GM03348 (cell line): ENCODE measurements around the gene EHMT1.

Experiments
- DNase-seq: peaks from one replicate; pipeline ENCODE4 v3.0.0; 2012; ENCODE audit warnings: low spot score

Gene EHMT1

DNA sequence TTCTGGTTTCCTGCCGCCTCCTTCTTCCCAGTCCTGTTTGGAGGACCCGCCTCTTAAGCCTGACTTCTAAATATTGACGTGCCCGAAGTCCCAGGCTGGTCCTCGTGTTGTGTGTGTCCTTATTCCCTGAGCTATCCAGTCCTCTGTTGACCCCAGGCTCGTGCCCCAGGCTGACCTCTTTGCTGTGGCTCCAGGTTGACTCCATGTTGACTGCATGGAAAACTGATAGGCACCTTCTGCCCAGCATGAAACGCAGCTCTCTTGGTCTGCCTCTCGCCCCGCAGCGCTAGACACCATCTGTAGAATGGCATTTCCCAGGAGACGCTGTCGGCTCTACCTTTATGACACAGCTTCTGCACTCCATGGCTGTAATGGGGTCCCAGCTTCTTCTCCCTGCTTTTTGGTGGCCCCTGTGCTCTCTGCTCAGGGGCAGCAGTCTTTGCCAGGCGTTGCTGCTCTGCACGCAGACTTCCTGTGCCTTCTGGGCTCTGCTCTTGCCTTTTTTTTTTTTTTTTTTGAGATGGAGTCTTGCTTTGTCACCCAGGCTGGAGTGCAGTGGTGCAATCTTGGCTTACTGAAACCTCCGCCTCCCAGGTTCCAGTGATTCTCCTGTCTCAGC lies 28.4 kb downstream of the EHMT1 start:
- DNase-seq, result no peak

DNA sequence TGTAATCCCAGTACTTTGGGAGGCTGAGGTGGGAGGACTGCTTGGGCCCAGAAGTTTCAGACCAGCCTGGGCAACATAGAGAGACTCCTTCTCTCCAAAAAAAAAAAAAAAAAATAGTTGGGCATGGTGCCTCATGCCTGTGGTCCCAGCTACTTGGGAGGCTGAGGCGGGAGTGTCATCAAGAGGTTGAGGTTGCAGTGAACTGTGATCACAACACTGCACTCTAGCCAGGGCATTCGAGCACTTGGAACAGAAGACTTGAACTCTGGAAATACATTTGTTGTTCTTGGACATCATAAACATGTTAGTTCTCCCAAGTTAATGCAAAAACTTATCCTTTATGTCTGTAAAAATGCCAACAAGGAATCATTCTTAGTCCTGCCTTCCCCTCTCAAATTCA lies 29.6 kb downstream of the EHMT1 start:
- no peak for DNase-seq

DNA sequence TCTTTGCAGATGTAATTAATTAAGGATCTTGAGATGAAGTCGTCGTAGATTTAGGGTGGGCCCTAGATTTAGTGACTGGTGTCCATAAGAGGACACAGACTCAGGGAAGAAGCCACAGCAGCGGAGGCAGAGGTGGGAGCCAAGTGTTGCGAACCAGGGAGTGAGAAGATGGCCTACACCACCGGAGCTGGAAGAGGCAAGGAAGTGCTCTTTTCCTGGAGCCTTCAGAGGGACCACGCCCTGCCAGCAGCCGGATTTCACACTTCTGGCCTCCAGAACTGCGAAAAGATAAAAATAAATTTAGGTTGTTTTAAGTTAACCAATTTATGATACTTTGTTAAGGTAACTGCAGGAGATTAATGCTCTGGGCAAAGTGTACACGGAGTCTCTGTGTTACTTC lies 30.7 kb downstream of the EHMT1 start:
- no peak for DNase-seq

DNA sequence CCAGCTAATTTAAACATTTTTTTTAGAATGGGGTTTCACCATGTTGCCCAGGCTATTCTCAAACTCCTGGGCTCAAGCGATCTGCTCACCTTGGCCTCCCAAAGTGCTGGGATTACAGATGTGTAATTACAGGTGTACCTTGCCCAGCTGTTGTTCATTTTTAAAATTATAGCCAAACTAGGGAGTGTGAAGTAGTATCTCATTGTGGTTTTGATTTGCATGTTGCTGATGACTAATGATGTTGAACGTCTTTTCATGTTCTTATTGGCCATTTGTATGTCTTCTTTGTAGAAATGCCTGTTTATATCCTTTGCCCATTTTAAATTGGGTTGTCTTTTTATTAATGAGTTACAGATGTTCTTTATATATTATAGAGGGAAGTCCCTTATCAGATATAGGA lies 31.5 kb downstream of the EHMT1 start:
- no peak for DNase-seq

DNA sequence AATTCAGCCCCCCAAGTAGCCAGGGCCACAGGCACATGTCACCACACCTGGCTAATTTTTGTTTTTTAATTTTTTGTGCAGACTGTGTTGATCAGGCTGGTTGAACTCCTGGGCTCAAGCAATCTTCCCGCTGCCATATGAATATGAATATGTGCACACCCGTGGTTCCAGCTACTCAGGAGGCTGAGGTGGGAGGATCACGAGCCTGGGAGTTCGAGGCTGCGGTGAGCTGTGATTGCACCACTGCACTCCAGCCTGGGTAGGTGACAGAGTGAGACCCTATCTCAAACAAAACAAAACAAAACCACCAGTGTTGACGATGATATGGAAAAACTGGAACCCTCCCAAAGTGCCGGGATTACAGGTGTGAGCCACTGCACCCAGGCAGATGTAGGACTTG lies 32.0 kb downstream of the EHMT1 start:
- no peak for DNase-seq

DNA sequence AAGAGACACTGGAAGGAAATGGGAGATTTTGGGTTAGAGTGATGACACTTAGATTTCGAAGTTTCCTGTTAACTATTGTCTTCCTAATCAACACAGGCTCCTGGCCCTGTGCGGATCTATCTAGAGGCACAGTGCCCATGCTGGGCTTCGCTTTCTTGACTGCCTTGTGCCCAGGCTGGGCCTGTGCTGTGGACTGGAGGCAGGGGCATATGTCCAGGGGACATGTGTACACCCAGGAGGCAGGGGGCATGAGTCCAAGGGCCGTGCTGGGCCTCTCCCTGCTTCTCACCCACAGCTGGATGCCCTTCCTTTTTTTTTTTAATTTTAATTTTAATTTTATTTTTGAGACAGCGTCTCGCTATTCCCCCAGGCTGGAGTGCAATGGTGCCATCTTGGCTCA lies 37.6 kb downstream of the EHMT1 start:
- DNase-seq, result no peak

DNA sequence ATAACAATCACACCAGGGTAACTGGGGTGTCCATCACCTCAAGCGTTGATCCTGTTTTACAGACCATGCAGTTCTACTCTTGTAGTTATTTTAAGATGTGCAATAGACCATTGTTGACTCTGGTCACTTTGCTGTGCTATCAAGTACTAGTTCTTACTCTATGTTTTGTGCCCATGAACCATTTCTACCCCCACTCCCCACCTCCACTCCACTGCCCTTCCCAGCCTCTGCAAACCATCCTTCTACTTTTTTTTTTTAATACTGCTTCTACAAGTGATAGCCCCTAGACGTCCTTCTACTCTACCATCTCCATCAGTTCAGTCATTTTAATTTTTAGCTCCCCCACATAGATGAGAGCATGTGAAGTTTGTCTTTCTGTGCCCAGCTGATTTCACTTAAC lies 38.8 kb downstream of the EHMT1 start:
- DNase-seq, result no peak

DNA sequence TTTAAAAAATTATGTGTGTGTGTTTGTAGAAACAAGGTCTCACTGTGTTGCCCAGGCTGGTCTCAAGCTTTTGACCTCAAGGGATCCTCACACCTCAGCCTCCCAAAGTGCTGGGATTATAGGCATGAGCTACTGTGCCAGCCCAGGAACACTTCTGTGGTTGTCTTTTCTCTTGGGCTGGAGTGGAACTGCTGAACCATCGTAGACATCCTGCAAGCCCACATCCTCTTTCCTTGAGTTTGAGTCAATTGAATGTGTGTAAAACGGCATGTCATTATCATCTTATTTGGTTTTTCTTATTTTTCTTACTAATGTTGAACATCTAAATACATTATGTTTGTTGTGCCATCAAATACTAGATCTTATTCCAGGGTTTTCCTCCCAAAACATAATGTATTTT lies 40.0 kb downstream of the EHMT1 start:
- no peak for DNase-seq

DNA sequence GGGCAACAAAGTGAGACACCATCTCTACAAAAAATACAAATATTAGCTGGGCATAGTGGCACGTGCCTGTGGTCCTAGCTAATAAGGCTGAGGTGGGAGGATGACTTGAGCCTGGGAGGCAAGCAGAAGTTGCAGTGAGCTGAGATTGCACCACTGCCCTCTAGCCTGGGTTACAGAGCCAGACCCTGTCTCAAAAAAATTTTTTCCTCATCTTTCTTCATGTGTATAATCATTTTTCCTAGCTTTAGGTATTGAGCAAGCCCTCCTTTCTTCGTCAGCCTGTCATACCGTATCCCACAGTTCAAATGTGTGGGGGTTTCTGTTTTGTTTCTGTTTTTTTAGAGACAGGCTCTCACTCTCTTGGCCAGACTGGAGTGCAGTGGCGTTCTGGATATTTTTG lies 41.3 kb downstream of the EHMT1 start:
- DNase-seq, result no peak

DNA sequence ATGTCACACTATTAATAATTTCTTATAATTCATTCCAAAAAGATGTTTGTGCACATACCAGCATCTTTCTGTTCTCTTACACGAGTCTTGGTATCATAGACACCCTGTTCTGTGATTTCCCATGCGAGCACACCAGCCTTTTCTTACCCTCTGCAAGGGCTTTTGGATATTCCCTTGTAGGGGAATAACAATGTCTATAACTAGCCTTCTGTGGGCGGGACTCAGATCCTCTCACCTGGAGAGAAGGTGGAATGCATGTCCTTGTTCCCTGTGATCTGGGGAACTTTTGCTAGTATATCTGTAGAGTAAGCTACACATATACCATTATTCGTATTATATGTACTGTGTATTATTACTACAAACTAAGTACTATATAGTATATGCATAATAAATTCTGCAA lies 44.8 kb downstream of the EHMT1 start:
- DNase-seq, result no peak

DNA sequence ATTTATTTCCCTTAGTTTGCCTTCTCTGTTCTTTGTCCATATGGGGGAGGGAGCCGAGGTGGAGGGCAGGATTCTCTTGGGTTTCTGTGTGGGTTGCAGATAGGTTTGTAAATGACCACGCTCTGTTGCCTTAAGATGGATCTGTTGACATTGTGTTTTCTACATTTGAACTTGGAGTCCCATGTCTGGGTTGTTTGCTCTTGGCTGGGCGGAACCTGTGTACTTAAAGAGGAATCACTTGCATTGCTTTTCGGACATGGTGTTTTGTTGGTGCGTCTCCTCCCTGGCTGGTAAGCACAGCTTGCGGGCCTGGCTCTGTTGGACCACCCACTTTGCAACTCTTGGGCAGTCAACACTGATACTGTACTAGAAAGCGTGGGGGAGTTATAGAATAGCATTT lies 45.9 kb downstream of the EHMT1 start:
- no peak for DNase-seq

DNA sequence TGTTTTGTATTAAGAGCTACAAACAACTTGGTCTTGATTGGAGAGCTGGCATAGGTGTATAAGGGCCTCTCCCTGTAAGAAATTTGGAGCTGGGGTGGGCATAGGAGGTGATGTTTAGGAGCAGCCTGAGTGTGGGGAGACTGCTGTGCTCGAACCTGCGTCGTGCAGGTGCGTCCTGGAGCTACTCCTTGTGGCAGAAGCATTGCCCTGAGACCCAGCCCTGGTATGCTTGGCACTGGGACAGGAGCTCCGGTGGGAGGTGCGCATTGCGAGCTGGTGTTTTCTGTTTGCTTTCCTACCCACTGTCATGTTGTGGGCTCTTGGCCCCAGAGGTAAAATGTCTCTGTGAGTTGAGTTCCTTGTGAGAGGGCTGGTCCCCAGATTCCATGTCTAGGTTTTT lies 46.4 kb downstream of the EHMT1 start:
- DNase-seq, result no peak

DNA sequence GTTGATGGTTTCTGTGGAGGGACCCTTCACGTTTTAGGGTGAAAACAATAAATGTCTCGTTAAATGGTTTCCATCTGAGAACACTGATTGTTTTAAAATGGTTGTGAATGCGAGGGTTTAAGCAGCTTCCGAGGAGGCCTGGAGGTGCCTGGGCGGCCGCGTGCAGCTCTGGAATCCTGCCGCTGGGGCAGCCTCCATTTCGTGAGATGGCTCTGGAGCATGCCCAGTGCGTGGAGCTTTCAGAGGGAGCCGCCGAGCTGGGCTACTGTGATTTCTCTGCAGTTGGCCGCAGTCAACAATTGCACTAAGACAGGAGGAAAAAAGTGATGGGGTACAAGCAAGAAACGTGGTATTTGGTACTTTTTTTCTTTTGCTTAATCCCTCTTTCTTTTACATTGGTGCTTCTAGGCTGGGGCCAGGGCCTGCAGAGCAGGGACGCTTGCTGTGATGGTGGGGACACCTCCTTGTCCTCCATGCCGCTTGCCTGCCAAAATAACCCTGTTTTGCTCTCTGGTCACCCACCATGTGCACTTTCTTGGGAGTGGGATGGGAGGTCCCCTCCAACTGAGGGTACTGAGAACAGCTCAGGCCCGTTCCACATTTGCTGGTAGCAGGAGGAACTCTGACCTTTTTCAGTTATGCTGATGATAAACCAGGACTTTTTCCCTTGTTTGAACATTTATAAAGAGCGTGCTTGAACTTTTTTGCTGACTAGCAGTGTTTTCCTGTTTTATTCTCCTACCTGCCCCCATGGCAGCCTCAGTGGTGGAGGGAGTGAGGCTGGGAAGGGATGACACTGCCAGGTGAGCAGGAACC lies 47.1 kb downstream of the EHMT1 start:
- peak; percentile 84 for DNase-seq

DNA sequence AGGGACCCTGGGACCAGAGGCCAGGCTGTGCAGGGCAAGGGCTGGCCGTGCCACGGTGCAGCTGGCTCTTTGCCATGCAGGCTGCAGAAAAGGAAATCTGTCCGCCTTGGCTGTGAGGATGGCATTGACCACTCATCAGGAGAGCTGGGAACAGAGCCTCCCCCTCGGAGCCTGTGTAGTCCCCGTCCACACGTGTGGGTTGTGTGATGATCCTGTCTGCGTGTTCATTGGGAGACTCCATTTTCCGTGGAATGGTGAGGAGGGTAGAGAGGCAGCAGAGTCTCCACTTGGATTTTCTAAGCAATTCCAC lies 47.7 kb downstream of the EHMT1 start:
- DNase-seq, result no peak

DNA sequence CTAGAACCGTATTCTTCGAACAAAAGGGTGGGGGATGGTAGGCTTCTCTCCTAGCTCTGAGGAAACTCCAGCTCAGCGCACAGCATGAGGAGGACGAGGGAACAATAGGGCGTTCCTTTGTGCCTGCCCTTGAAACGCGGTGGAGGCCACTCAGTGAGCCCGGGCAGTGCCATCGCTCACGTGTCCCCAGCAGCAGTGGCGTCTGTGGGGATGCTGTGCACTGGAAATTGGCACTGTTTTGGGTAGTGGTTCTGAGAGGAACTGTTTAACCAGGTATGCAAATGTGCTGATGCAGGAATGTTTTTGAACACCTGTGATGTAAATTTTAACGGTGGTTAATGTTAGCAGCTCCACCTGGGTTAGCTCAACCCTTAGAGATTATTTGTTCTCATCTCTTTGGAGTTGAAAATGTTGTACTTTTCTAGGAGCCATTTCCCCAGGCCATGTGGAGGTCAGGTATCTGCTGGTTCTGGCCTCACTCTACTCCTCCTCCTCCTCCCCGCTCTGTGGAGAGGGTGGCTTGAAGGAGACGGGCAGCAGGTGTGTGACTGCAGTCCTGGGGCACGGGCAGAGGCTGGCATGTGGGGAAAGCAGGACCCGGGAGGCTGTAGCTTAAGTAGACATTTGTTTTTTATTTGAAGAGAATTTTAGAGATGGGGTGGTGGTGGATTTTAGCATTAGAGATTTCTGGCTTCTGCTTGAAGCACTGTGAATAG lies 48.3 kb downstream of the EHMT1 start:
- DNase-seq, result no peak

DNA sequence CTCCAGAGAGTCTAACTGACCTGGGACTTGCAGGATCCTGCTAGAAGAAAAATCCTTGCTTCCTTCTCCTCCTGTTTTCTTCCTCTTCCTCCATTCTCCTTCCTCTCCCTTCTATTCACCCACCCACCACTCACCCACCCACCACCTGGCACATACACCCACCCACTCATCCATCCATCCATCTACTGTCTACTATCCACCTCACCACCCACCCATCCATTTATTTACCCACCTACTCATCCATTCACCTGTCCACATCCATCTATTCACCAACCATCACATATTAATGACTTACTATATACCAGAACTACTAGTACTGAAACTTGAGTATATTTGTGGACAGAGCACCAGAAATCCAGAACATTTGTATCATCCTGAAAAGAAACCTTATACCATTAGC lies 49.4 kb downstream of the EHMT1 start:
- no peak for DNase-seq

DNA sequence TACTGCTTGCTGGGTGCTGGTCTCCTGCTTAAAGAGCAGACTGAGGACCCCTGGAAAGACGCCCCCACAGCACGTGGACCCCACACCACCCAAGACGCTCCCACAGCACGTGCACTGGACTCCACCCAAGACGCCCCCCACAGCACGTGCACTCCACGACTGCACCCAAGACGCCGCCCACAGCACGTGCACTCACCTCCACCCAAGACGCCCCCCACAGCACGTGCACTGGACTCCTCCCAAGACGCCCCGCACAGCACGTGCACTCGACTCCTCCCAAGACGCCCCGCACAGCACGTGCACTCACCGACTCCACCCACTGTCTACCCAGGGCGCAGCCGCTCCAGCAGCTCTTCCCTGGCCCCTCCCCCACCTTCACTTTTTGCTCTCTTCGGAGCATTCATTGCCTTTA lies 50.5 kb downstream of the EHMT1 start:
- no peak for DNase-seq

DNA sequence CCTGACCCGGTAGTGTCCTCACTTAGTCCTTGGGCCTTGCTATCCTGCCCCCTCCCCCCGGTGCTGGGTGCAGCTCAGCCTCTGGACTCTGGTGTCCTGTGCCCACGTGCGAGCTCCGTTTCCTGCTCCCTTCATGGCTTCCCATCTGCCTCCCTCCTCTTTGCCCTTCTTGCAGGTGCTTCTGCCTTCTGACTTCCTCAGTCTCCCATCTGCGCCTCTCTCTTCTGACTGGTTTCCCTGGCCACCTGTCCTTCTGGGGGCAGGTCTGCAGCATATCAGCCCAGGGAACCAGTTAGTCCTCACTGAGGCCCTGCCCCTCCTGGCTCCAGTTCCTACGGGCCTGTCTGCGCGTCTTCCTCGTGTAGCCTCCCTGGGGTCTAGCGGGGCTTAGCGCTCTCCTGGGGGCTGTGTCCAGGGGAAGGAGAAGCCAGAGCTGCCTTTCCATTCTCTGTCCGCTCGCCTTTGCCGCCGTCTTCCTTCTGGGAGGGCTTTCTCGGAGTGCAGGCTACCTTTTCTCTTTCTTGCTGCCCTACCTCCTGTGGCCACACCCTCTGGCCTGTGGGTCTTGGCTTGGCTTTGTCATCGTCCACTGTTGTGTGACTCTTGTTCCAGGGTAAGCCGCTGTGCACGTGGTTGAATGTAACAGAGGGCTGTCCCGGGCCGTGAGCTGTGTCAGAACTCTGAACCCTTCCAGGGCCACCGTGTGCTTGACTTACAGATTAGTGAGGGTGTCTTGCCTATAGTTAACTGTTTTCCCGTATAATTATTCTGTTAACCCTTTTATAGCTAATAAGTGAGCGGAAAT lies 51.8 kb downstream of the EHMT1 start:
- DNase-seq, result no peak

DNA sequence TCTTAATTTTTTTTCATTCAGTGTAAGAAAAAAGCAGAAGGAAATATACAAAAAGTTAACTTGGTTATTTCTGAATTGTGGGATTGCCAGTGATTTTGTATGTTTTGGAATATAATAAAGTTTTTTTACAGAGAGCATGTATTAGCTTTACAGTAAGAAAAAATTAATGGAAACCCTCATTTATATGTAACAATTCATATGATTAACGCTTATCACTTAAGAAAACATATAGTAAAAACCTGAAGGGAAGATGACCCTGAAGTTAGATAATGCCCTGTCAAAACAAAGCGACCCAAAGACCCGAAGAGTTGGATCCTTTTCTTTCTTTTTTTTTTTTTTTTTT lies 52.4 kb downstream of the EHMT1 start:
- no peak for DNase-seq

DNA sequence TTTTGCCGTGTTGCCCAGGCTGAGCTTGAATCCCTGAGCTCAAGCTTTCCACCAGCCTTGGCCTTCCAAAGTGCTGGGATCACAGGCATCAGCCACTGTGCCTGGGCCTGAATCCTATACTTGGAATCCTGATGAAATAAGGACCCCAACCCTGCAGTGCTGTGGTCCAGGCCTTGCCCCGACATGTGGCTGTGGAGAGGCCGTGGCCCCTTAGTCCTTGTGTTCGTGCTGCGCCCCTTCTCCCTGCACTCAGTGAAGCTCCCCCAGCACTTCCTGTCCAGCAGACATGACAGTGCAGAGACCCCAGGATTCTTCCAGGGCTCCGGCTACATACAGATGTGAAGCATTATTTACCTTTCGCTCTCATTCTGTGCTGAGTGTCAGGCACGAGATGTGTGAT lies 52.9 kb downstream of the EHMT1 start:
- no peak for DNase-seq

DNA sequence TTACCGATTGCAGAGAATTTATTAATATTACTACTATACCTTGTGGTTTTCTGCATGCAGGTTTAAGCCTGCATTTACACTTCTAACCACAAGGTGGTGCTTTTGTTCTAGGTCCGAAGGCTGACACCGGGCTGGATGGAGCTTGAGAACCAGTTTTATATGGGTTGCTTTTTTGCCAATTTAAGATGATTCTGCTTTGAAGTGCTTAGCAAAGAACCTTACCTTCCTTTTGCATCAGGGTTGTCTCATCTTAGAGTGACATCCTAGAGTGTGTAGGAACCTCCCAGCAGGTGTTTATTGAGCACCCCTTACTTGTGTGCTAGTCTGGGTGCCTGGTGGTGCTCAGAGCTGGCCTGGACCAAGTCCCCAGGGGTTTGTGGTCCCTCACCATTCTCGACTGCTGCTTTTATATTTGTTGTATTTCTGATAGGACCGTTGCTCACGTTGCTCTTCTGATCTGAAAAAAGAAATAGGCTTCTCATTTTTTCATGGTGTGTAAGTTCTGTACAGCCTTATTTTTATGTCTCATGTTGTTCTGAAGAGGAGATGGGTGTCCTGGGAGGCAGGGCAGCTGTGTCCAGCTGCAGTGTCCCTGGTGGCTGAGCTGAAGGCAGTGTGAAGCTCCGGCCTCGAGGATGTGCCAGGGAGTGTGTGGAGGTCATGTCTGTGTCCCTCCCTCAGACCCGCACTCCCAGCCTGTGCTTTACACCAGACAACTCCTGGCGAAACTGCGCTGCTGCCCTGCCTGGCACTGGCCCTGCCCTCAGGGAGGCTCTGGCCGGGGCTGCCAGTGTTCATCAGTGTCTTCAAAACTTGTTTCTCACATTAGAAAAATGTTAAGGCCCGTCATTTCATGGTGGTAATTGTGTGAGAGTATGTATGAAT lies 54.3 kb downstream of the EHMT1 start:
- DNase-seq, result peak; percentile 87

DNA sequence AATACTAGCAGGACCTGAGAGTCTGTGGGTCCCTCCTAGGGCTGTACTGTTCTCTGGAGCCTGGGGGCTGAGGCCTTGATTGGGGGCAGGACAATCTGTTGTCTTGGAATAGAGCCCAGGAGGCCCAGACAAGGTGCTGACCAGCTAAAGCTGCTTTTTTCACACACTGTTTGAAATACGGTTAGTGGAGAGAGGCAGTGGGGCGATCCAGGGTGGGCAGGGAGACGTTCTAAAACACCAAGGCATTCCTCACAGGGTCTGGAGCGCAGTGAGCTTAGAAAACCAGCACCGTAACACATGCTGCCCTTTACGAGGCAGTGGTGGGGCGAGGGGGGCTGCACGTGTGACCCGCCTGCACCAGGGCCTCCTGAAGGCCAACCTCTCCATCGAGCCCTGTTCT lies 55.1 kb downstream of the EHMT1 start:
- no peak for DNase-seq
